Naive thymus-derived CD8-positive, alpha-beta T cell (primary cell): ENCODE measurements around the gene MCTP1. TPM values are rescaled to one million over a fixed set of nuclear protein-coding genes. Genes with fewer than 3 reads are reported as not detected.
"Not testable (repeated sequence)": the region's sequence is repeated elsewhere in the genome, so short reads cannot be mapped to it uniquely, and the experiment has no call there.

Experiments used
- ATAC-seq, 2 donors: fragments of 150-1000 bp; cut with Tn5 transposase in 1 of 2; sonication (Bioruptor Pico), chemical (Tn5 transposase) in 1 of 2; 1 replicate in 1 of 2; 2 replicates in 1 of 2; pipeline ENCODE4 v1.10.0; 2021; ENCODE audit warnings: mild to moderate bottlenecking in 2 of 2, moderate library complexity in 2 of 2
- POLR2A ChIA-PET: fragments of 350-600 bp; sonication (Branson Sonifier 250); formaldehyde crosslinking; loops from one replicate; lab custom pipeline; 2021; ENCODE audit warnings: antibody characterized with exemption; lab: Charles Lee
- DNase-seq, 10 donors: peaks; one replicate each; pipeline versions ENCODE4 v3.0.0 to v3.0.0-alpha.2; 2020 to 2022
- H3K27ac Mint-ChIP-seq, 10 donors: one replicate each; pipeline ENCODE4 v1.8.0; 2020 to 2022; ENCODE audit warnings: mild to moderate bottlenecking in 10 of 10, mixed read lengths in 10 of 10, moderate library complexity in 4 of 10, inconsistent platforms in 1 of 10
- H3K27me3 Mint-ChIP-seq, 5 donors: one replicate each; pipeline ENCODE4 v1.8.0; 2021 to 2022; ENCODE audit warnings: mixed read lengths in 5 of 5
- H3K36me3 Mint-ChIP-seq, 3 donors: one replicate each; pipeline ENCODE4 v1.8.0; 2020 to 2022; ENCODE audit warnings: mixed read lengths in 3 of 3, mild to moderate bottlenecking in 2 of 3, inconsistent platforms in 1 of 3
- H3K4me1 Mint-ChIP-seq, 4 donors: one replicate each; pipeline ENCODE4 v1.8.0; 2021 to 2022; ENCODE audit warnings: mixed read lengths in 4 of 4
- H3K4me3 Mint-ChIP-seq, 10 donors: one replicate each; pipeline ENCODE4 v1.8.0; 2020 to 2022; ENCODE audit warnings: mild to moderate bottlenecking in 10 of 10, mixed read lengths in 10 of 10, moderate library complexity in 6 of 10, inconsistent platforms in 1 of 10
- H3K9me3 Mint-ChIP-seq, 9 donors: one replicate each; pipeline ENCODE4 v1.8.0; 2020 to 2022; ENCODE audit warnings: mixed read lengths in 9 of 9, mild to moderate bottlenecking in 3 of 9, inconsistent platforms in 1 of 9, moderate library complexity in 1 of 9
- polyA plus RNA-seq, 3 donors: library from polyadenylated mRNA; unstranded; fragments of 300-500 nt; fragmentation: Illumina TruSeq; gene quantifications; one replicate each; pipeline ENCODE4 v1.2.3, GENCODE V29; 2021
- total RNA-seq, 8 experiments: library from RNA in 2 of 8; stranded (reverse) in 2 of 8; gene quantifications; one replicate each; pipeline ENCODE4 v1.2.3 and lab custom pipeline; 2021 to 2026

Gene MCTP1
- total and polyA plus RNA-seq, 5 experiments from 2014 or later = 0.08 to 2.1 (median 0.62) TPM

- Mint-ChIP-seq H3K27me3 (peaks cover 0 to 1% (median 0%) of the 10 kb centered on the region in 5 donors), H3K9me3 (peaks cover 0 to 5% (median 0%) of the 10 kb centered on the region in 9 donors), H3K36me3 (no peaks in the 10 kb centered on the region), H3K4me1 (peaks cover 0 to 13% (median 0%) of the 10 kb centered on the region in 4 donors), H3K4me3 (no peak overlapping the region), H3K27ac (no peak overlapping the region)
- POLR2A ChIA-PET = no interaction called here
- no peak for DNase-seq
- ATAC-seq = no peak
These were observed 122.5 kb downstream of the MCTP1 start for GRCh38 chr5:95162231-95162992.

GRCh38 chr5:95159603-95160002 lies 125.3 kb downstream of the MCTP1 start:
- POLR2A ChIA-PET = no interaction called here
- Mint-ChIP-seq H3K36me3 (no peaks in the 10 kb centered on the region), H3K27me3 (peaks cover 0 to 1% (median 0%) of the 10 kb centered on the region in 5 donors), H3K4me3 (no peak overlapping the region), H3K27ac (no peak overlapping the region), H3K4me1 (peaks cover 0 to 13% (median 0%) of the 10 kb centered on the region in 4 donors), H3K9me3 (no peaks in the 10 kb centered on the region)
- DNase-seq = no peak
- no peak for ATAC-seq

GRCh38 chr5:95155888-95156287 lies 129.0 kb downstream of the MCTP1 start:
- POLR2A ChIA-PET = no interaction called here
- Mint-ChIP-seq H3K4me3 (no peak overlapping the region), H3K27ac (no peak overlapping the region), H3K27me3 (peaks cover 0 to 15% (median 3%) of the 10 kb centered on the region in 5 donors), H3K9me3 (peaks cover 0 to 3% (median 0%) of the 10 kb centered on the region in 9 donors), H3K36me3 (no peaks in the 10 kb centered on the region), H3K4me1 (no peaks in the 10 kb centered on the region)
- DNase-seq = no peak
- no peak for ATAC-seq

- Mint-ChIP-seq H3K27ac (no peak overlapping the region), H3K9me3 (peaks cover 0 to 8% (median 2%) of the 10 kb centered on the region in 9 donors), H3K4me3 (no peak overlapping the region), H3K4me1 (no peaks in the 10 kb centered on the region), H3K36me3 (peaks cover 0 to 2% (median 0%) of the 10 kb centered on the region in 3 donors), H3K27me3 (peaks cover 0 to 15% (median 3%) of the 10 kb centered on the region in 5 donors)
- ATAC-seq (no peak), DNase-seq (no peak)
- POLR2A ChIA-PET = no interaction called here
These were observed 131.4 kb downstream of the MCTP1 start for GRCh38 chr5:95153511-95153910.

GRCh38 chr5:95152535-95152934 lies 132.4 kb downstream of the MCTP1 start:
- DNase-seq (no peak), ATAC-seq (no peak)
- Mint-ChIP-seq H3K9me3 (peaks cover 5 to 18% (median 12%) of the 10 kb centered on the region in 9 donors), H3K27ac (no peak overlapping the region), H3K36me3 (peaks cover 0 to 11% (median 0%) of the 10 kb centered on the region in 3 donors), H3K27me3 (peaks cover 0 to 15% (median 3%) of the 10 kb centered on the region in 5 donors), H3K4me1 (no peaks in the 10 kb centered on the region), H3K4me3 (no peak overlapping the region)
- POLR2A ChIA-PET = no interaction called here

- DNase-seq (no peak), ATAC-seq (no peak)
- H3K4me1 Mint-ChIP-seq = no peaks in the 10 kb centered on the region
- H3K27ac Mint-ChIP-seq = no peak overlapping the region
- H3K9me3 Mint-ChIP-seq = peaks cover 7 to 22% (median 13%) of the 10 kb centered on the region in 9 donors
- POLR2A ChIA-PET = no interaction called here
- H3K4me3 Mint-ChIP-seq = no peak overlapping the region
- H3K27me3 Mint-ChIP-seq = peaks cover 0 to 15% (median 3%) of the 10 kb centered on the region in 5 donors
- H3K36me3 Mint-ChIP-seq = peaks cover 0 to 14% (median 0%) of the 10 kb centered on the region in 3 donors
These were observed 132.8 kb downstream of the MCTP1 start for GRCh38 chr5:95152131-95152530.

GRCh38 chr5:95151694-95152093 lies 133.2 kb downstream of the MCTP1 start:
- ATAC-seq (no peak), DNase-seq (no peak)
- H3K9me3 Mint-ChIP-seq = peaks cover 8 to 23% (median 15%) of the 10 kb centered on the region in 9 donors
- H3K27ac Mint-ChIP-seq = no peak overlapping the region
- H3K36me3 Mint-ChIP-seq = peaks cover 0 to 14% (median 0%) of the 10 kb centered on the region in 3 donors
- peaks cover 0 to 15% (median 3%) of the 10 kb centered on the region in 5 donors for H3K27me3 Mint-ChIP-seq
- POLR2A ChIA-PET = no interaction called here
- no peaks in the 10 kb centered on the region for H3K4me1 Mint-ChIP-seq
- H3K4me3 Mint-ChIP-seq = no peak overlapping the region

- Mint-ChIP-seq H3K27me3 (peaks cover 0 to 15% (median 1%) of the 10 kb centered on the region in 5 donors), H3K4me3 (no peak overlapping the region), H3K9me3 (peaks cover 8 to 29% (median 17%) of the 10 kb centered on the region in 9 donors), H3K4me1 (no peaks in the 10 kb centered on the region), H3K27ac (no peak overlapping the region), H3K36me3 (peaks cover 0 to 14% (median 0%) of the 10 kb centered on the region in 3 donors)
- POLR2A ChIA-PET = no interaction called here
- ATAC-seq = no peak
- no peak for DNase-seq
These were observed 135.5 kb downstream of the MCTP1 start for GRCh38 chr5:95149387-95149786.

GRCh38 chr5:95148453-95148852 lies 136.4 kb downstream of the MCTP1 start:
- peaks cover 0 to 15% (median 1%) of the 10 kb centered on the region in 5 donors for H3K27me3 Mint-ChIP-seq
- ATAC-seq (no peak), DNase-seq (no peak)
- no peaks in the 10 kb centered on the region for H3K4me1 Mint-ChIP-seq
- peaks cover 8 to 29% (median 17%) of the 10 kb centered on the region in 9 donors for H3K9me3 Mint-ChIP-seq
- no peak overlapping the region for H3K27ac Mint-ChIP-seq
- no peak overlapping the region for H3K4me3 Mint-ChIP-seq
- H3K36me3 Mint-ChIP-seq = peaks cover 0 to 14% (median 0%) of the 10 kb centered on the region in 3 donors
- POLR2A ChIA-PET = no interaction called here

- H3K27ac Mint-ChIP-seq, DNase-seq, ATAC-seq, H3K4me1 Mint-ChIP-seq, POLR2A ChIA-PET, H3K27me3 Mint-ChIP-seq, H3K4me3 Mint-ChIP-seq: not testable (repeated sequence)
- H3K36me3 Mint-ChIP-seq = peaks cover 0 to 14% (median 0%) of the 10 kb centered on the region in 3 donors
- H3K9me3 Mint-ChIP-seq = peaks cover 8 to 24% (median 15%) of the 10 kb centered on the region in 9 donors
These were observed 141.0 kb downstream of the MCTP1 start for GRCh38 chr5:95143858-95144257.

- peaks cover 0 to 11% (median 6%) of the 10 kb centered on the region in 9 donors for H3K9me3 Mint-ChIP-seq
- no peaks in the 10 kb centered on the region for H3K4me1 Mint-ChIP-seq
- POLR2A ChIA-PET = no interaction called here
- ATAC-seq = no peak
- no peaks in the 10 kb centered on the region for H3K27me3 Mint-ChIP-seq
- no peak overlapping the region for H3K4me3 Mint-ChIP-seq
- no peak overlapping the region for H3K27ac Mint-ChIP-seq
- DNase-seq = no peak
- H3K36me3 Mint-ChIP-seq = no peaks in the 10 kb centered on the region
These were observed 142.7 kb downstream of the MCTP1 start for GRCh38 chr5:95142145-95142544.

GRCh38 chr5:95141141-95141540 lies 143.8 kb downstream of the MCTP1 start:
- no peaks in the 10 kb centered on the region for H3K36me3 Mint-ChIP-seq
- H3K4me1 Mint-ChIP-seq = no peaks in the 10 kb centered on the region
- peaks cover 0 to 2% (median 0%) of the 10 kb centered on the region in 5 donors for H3K27me3 Mint-ChIP-seq
- DNase-seq (no peak), ATAC-seq (no peak)
- H3K27ac Mint-ChIP-seq = no peak overlapping the region
- POLR2A ChIA-PET = no interaction called here
- peaks cover 0 to 5% (median 0%) of the 10 kb centered on the region in 9 donors for H3K9me3 Mint-ChIP-seq
- no peak overlapping the region for H3K4me3 Mint-ChIP-seq

GRCh38 chr5:95134326-95134725 lies 150.6 kb downstream of the MCTP1 start:
- DNase-seq (no peak), ATAC-seq (no peak)
- H3K4me1 Mint-ChIP-seq = no peaks in the 10 kb centered on the region
- POLR2A ChIA-PET = no interaction called here
- H3K9me3 Mint-ChIP-seq = peaks cover 0 to 4% (median 0%) of the 10 kb centered on the region in 9 donors
- no peak overlapping the region for H3K4me3 Mint-ChIP-seq
- peaks cover 0 to 3% (median 1%) of the 10 kb centered on the region in 5 donors for H3K27me3 Mint-ChIP-seq
- no peak overlapping the region for H3K27ac Mint-ChIP-seq
- H3K36me3 Mint-ChIP-seq = no peaks in the 10 kb centered on the region
